Testis (tissue), 2 donors: Measurements from ENCODE around the gene OLFM1.

Source experiments
- CTCF ChIP-seq, 3 experiments: fragments of 450-650 bp in 2 of 3; fragments of 200-600 bp in 1 of 3; sonication (generic) in 1 of 3; IDR thresholded peaks; one replicate each; pipeline ENCODE4 v1.5.1; 2016 to 2019; ENCODE audit warnings: antibody characterized with exemption in 3 of 3, mild to moderate bottlenecking in 2 of 3, moderate library complexity in 1 of 3
- POLR2A ChIP-seq: fragments of 450-650 bp; IDR thresholded peaks from one replicate; pipeline ENCODE4 v1.6.1; 2017; ENCODE audit warnings: antibody characterized with exemption, mild to moderate bottlenecking, moderate library complexity

GRCh38 chr9:135079676-135080075 is 7.8 kb upstream of the OLFM1 start:
- no peak for TF ChIP-seq CTCF (IDR thresholded peaks at IDR 0.05)
- no peak for TF ChIP-seq POLR2A
